Spinal cord (tissue), 10 donors: ENCODE data around the gene SLC35G6. TPM values are rescaled to one million over a fixed set of nuclear protein-coding genes. Genes with fewer than 3 reads are reported as not detected.
"Not testable (repeated sequence)": the region's sequence is repeated elsewhere in the genome, so short reads cannot be mapped to it uniquely, and the experiment has no call there.

Source experiments
- DNase-seq, 6 donors: peaks; one replicate each; pipeline versions ENCODE4 v3.0.0 to v3.0.0-alpha.2; 2013 to 2015; ENCODE audit warnings: low spot score in 6 of 6, low read depth in 4 of 6
- H3K27ac ChIP-seq: one replicate; pipeline ENCODE4 v1.5.1; 2013; ENCODE audit warnings: low read depth, low read length, control low read depth
- H3K27me3 ChIP-seq: one replicate; pipeline ENCODE4 v1.6.1; 2013; ENCODE audit warnings: low read length; ENCODE audit not compliant: control insufficient read depth, insufficient read depth
- H3K36me3 ChIP-seq: one replicate; pipeline ENCODE4 v1.6.1; 2013; ENCODE audit warnings: low read length; ENCODE audit not compliant: control insufficient read depth, insufficient read depth
- H3K4me1 ChIP-seq: one replicate; pipeline ENCODE4 v1.6.1; 2013; ENCODE audit warnings: low read length; ENCODE audit not compliant: control insufficient read depth, insufficient read depth
- H3K4me3 ChIP-seq: one replicate; pipeline ENCODE4 v1.5.1; 2013; ENCODE audit warnings: low read depth, low read length, control low read depth
- H3K9me3 ChIP-seq: one replicate; pipeline ENCODE4 v1.6.1; 2013; ENCODE audit warnings: low read length; ENCODE audit not compliant: control insufficient read depth, insufficient read depth
- WGBS: methylation state at CpG from one replicate; pipeline ENCODE4 v1.1.5; 2013; ENCODE audit warnings: missing lambda C conversion rate; ENCODE audit not compliant: insufficient coverage; 5-methylcytosine and 5-hydroxymethylcytosine counted together
- polyA plus RNA-seq, 2 donors: library from polyadenylated mRNA; unstranded; fragments of 120-200 nt; gene quantifications; one replicate each; pipeline ENCODE4 v1.2.1, GENCODE V29; 2013; ENCODE audit not compliant: insufficient read length in 2 of 2
- total RNA-seq, 2 donors: library from RNA; depleted of rRNA in 1 of 2; stranded (reverse); fragments of 120-200 nt in 1 of 2; fragments of >200 nt in 1 of 2; gene quantifications; one replicate each; pipeline versions ENCODE4 v1.2.3 to v1.2.4, GENCODE V29; 2013 to 2014
- donor health status: healthy.

Gene SLC35G6
- total and polyA plus RNA-seq, 4 donors, result 0.40 to 1.4 TPM; not detected in 2

DNA sequence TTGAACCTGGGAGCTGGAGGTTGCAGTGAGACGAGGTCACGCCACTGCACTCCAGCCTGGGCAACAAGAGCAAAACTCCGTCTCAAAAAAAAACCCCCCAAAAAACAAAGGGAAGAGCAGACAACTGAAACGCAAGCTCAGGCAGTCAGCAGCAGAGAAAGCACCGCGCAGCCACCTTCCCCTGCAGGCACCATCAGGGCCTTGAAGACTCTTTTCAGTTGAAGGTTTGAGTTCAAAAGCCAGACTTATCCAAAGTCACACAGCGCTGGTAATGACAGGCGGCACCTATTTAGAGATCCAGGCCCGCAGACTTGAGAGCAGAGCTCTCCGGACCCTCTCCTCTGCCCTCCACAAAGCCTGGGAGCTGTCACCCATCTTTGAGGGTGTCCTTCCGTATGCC is 13.0 kb upstream of the SLC35G6 start:
- no peak overlapping the region for H3K27ac ChIP-seq
- H3K36me3 ChIP-seq, result peaks cover 46% of the 10 kb centered on the region
- DNase-seq, result no peak
- H3K4me1 ChIP-seq, result peaks cover 17% of the 10 kb centered on the region
- WGBS, result 94% methylated on average over 9 of the region's 11 CpGs
- H3K9me3 ChIP-seq, result no peaks in the 10 kb centered on the region
- no peaks in the 10 kb centered on the region for H3K27me3 ChIP-seq
- H3K4me3 ChIP-seq, result no peak overlapping the region

DNA sequence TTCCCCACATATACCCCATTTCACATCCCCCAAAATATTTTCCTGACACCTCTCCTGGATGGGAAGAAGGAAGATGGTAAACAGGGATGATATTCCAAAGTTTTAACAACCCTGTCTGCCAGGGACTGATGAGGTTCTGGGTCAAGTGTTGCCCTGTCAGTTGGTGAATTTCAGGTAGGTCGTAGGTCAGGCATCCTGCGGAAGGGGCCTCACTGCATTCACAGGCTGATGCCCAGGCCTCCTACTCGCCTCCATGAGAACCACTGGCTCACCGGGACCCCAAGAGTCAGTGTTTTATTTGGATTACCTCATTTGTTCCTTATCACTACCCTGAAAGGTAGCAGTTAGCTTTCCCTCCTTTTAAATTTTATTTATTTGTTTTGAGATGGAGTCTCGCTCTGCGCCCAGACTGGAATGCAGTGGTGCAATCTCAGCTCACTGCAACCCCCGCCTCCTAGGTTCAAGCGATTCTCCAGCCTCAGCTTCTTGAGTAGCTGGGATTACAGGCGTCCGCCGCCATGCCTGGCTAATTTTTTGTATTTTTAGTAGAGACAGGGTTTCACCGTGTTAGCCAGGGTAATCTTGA is 12.3 kb upstream of the SLC35G6 start:
- 83% methylated on average over 5 of the region's 12 CpGs for WGBS
- Histone ChIP-seq H3K36me3 (peaks cover 40% of the 10 kb centered on the region), H3K27me3 (no peaks in the 10 kb centered on the region), H3K4me1 (peaks cover 17% of the 10 kb centered on the region), H3K27ac (no peak overlapping the region), H3K9me3 (no peaks in the 10 kb centered on the region), H3K4me3 (no peak overlapping the region)
- no peak for DNase-seq

DNA sequence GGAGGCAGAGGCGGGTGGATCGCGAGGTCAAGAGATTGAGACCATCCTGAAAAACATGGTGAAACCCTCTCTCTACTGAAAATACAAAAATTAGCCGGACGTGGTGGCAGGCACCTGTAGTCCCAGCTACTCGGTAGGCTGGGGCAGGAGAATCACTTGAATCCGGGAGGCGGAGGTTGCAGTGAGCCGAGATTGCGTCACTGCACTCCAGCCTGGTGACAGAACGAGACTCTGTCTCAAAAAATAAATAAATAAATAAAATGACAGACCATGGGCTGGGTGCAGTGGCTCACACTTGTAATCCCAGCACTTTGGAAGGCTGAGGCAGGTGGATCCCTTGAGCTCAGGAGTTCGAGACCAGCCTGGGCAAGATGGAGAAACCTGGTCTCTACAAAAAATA is 11.4 kb upstream of the SLC35G6 start:
- H3K4me3 ChIP-seq, DNase-seq, H3K9me3 ChIP-seq, H3K27me3 ChIP-seq, H3K27ac ChIP-seq: not testable (repeated sequence)
- Histone ChIP-seq H3K36me3 (peaks cover 38% of the 10 kb centered on the region), H3K4me1 (peaks cover 17% of the 10 kb centered on the region)
- WGBS, result 100% methylated on average over 1 of the region's 12 CpGs

DNA sequence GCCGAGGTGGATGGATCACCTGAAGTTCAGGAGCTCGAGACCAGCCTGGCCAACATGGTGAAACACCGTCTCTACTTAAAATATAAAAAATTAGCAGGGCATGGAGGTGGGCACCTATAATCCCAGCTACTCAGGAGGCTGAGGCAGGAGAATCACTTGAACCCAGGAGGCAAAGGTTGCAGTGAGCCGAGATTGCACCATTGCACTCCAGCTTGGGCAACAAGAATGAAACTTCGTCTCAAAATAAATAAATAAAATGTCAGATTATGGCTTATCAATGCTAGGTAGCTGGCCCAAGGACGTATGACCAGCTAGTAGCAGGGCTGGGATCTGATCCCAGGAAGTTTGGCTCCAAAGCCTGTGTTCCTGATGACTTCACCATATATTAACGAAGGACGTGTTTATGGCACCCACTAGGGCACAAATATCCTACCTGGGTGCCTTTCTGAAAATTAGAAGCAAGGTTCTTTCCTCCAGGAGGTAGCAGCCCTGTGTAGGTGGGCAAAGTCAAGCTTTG is 10.7 kb upstream of the SLC35G6 start:
- 100% methylated on average over 2 of the region's 8 CpGs for WGBS
- H3K27ac ChIP-seq, result not testable (repeated sequence)
- peaks cover 17% of the 10 kb centered on the region for H3K4me1 ChIP-seq

DNA sequence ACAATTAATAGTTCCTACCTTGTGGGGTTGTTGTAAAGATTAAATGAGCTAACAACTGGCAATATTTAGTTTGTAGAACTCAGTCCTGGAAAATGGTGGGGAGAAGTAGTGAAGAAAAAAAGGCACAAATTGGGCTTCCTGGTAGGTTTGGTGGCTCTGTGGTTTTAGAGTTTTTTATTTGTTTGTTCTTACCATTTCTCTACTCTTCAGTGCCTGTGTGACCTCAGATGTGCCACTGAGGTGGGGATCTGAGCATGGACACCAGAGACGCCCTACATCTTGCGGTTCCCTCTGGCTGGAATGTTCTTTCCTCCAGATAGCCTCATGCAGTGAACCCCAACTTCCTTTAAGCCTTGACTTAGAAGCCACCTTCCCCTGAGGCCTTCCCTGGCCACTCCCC is 9.5 kb upstream of the SLC35G6 start:
- no peak for DNase-seq
- 90% methylated on average over 2 of the region's 2 CpGs for WGBS
- Histone ChIP-seq H3K4me1 (peaks cover 18% of the 10 kb centered on the region), H3K27me3 (no peaks in the 10 kb centered on the region), H3K4me3 (no peak overlapping the region), H3K9me3 (no peaks in the 10 kb centered on the region), H3K27ac (no peak overlapping the region), H3K36me3 (peaks cover 21% of the 10 kb centered on the region)

More for the DNA sequence above, 10.7 kb upstream of the SLC35G6 start:
- DNase-seq, H3K9me3 ChIP-seq, H3K27me3 ChIP-seq, H3K4me3 ChIP-seq: not testable (repeated sequence)
- peaks cover 33% of the 10 kb centered on the region for H3K36me3 ChIP-seq

DNA sequence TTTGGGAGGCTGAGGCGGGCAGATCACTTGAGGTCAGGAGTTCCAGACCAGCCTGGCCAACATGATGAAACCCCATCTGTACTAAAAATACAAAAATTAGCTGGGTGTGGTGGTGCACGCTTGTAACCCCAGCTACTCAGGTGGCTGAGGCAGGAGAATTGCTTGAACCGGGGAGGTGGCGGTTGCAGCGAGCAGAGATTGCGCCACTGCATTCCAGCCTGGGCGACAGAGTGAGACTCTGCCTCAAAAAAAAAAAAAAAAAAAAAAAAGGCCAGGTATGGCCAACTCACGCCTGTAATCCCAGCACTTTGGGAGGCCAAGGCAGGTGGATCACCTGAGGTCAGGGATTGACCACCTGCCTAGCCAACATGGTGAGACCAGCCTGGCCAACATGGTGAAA is 6.5 kb upstream of the SLC35G6 start:
- not testable (repeated sequence) for H3K9me3 ChIP-seq, H3K27me3 ChIP-seq, H3K27ac ChIP-seq, H3K4me3 ChIP-seq, H3K36me3 ChIP-seq, DNase-seq
- WGBS, result 89% methylated on average over 7 of the region's 8 CpGs
- H3K4me1 ChIP-seq, result peaks cover 24% of the 10 kb centered on the region

DNA sequence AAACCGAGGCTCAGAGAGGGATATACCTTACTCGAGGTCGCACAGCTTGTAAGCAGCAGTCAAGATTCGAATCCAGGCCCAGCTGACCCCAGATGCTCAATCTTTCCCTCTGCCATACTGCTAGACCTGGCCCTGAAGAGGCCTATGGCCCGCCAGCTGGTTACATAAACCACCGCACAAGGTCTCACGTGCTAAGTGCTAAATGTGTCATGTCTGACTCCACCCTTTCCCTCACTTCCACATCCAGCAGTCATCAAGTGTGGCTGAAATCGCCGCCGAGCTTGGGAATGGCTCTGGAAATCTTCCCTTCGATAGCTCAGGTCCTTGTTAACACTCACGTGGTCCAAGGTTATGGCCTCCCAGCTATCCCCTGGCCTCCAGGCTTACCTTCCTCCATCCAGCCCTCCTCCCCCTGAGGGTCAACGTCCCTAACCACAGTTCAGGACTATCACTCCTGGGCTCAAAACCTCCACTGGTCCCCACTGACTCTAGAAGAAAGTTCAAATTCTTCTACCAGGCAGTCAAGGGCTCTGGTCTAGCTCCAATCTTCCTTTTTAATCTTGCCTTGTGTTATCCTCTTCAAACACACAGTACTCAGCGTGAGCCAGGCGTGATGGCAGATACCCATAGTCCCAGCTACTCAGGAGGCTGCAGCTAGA is 5.4 kb upstream of the SLC35G6 start:
- 89% methylated on average over 15 of the region's 15 CpGs for WGBS
- no peak overlapping the region for H3K4me3 ChIP-seq
- H3K36me3 ChIP-seq, result peaks cover 8% of the 10 kb centered on the region
- no peak for DNase-seq
- H3K9me3 ChIP-seq, result no peaks in the 10 kb centered on the region
- H3K4me1 ChIP-seq, result peaks cover 35% of the 10 kb centered on the region
- H3K27ac ChIP-seq, result no peak overlapping the region
- no peaks in the 10 kb centered on the region for H3K27me3 ChIP-seq

DNA sequence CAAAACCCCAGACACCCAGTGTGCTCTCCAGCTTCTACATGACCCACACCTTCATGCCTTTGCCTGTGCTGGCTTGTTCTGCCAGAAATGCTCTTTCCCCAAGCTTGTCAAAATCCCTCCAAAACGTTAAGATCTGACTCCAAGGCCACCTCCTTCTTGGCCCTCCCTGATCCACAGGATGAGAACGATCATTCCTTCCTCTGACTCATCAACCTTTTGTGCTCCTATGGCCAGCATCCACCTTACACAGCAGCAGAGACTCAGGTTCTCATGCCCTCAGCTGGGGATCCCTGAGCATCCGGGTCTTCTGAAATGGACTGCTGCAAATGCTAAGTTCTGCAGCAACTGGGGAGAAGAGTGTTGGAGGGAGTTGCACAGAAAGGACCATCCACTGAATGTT is 4.8 kb upstream of the SLC35G6 start:
- no peaks in the 10 kb centered on the region for H3K9me3 ChIP-seq
- WGBS, result 61% methylated on average over 3 of the region's 3 CpGs
- H3K36me3 ChIP-seq, result peaks cover 8% of the 10 kb centered on the region
- H3K4me1 ChIP-seq, result peaks cover 41% of the 10 kb centered on the region
- no peak overlapping the region for H3K27ac ChIP-seq
- H3K27me3 ChIP-seq, result no peaks in the 10 kb centered on the region
- H3K4me3 ChIP-seq, result no peak overlapping the region
- no peak for DNase-seq

DNA sequence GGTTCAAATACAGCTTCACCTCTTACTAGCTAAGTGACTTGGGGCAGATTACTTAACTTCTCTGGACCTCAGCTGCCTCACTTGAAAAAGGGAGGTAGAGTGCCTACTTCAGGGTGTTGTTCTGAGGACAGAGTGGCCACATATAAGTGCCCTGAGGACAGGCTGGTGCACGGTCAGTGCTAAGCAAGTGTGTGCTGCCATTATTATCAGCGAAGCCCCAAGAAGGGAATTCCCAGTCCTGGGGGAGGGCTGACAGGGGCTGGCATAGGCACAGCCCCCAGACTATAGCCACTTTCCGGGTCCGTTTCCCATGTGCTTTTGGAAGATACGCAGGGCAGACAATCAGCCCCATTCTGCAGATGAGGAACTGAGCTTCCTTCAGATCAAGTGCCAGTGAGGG is 4.3 kb upstream of the SLC35G6 start:
- Histone ChIP-seq H3K36me3 (peaks cover 11% of the 10 kb centered on the region), H3K9me3 (no peaks in the 10 kb centered on the region), H3K4me1 (peaks cover 46% of the 10 kb centered on the region), H3K27me3 (no peaks in the 10 kb centered on the region), H3K4me3 (no peak overlapping the region), H3K27ac (no peak overlapping the region)
- DNase-seq, result no peak
- WGBS, result 75% methylated on average over 5 of the region's 5 CpGs
